G401.6 (cell line): ENCODE data around the gene TM2D3.

Experiments used
- FAIRE-seq: peaks from 2 replicates; lab custom pipeline; 2012; peaks lifted over from hg19 to GRCh38; lab: Jason Lieb, UNC

The TM2D3 gene

DNA sequence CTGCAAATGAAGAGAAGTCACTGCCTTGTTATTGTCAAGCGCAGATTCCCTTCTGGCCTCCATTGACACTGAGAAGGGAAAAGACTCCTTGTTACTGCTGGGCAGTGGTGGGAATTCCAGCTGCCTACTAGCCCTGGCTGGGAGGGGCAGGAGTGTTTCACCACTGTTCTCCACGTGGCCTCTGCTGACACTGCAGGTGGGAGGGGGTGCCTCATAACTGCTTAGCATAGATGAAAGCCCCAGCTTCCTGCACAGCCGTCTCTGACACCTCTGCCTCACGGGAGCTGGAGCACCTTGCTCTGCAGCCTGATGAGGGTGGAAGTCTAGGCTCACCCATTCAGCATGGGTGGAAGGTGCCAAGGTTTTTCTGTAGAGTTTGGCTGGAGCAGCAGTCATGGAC is 52.1 kb downstream of the TM2D3 start:
- FAIRE-seq: no peak

DNA sequence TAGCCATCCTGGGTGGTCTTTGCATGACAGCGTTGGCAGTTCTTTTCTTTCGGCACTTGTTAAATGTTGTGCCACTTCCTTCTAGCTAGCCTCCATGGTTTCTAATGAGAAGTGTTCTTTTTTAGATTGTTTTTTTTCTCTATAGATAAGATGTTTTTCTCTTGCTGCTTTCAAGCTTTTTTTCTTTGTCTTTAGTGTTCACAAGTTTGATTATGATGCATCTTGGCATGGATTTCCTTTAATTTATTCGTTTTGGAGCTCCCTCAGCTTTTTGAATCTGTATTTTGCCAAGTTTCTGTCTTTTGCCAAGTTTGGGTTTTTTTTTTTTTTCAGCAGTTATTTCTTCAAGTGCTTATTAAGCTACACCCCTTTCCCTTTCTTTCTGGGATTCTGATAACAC is 53.1 kb downstream of the TM2D3 start:
- no peak for FAIRE-seq

DNA sequence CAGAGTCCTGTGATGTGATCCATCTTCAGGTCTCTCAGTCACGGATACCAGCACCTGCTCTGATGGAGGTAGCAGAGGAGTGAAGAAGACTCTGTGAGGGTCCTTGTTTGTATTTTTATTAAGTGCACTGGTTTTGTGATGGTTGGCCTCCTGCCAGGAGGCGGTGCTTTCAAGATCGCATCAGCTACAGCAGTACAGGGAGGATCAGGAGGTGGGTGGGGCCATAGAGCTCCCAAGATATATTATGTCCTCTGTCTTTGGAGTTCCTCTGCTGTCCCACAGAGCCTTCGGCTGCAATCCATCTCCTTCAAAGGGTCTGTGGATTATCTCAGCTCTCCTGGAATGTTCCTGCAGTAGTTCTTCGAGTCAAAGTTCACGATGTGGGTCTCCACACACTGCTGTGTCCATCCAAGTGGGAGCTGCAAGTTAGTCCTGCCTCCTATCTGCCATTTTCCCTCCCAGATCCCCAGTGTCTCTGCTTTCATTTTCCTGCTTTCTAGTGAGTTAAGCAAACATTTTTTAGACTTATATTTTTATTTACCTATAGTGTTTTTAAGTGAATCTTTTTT is 54.7 kb downstream of the TM2D3 start:
- FAIRE-seq: no peak

- no peak for FAIRE-seq
Measured at GRCh38 chr15:101596633-101597032, 55.5 kb downstream of the TM2D3 start.
